ENCODE data around the gene ZDHHC14.

- TF ChIP-seq USF1 (IDR thresholded peaks at IDR 0.05): no peak
- TF ChIP-seq EGR1 (IDR thresholded peaks at IDR 0.05): no peak
- no peak for TF ChIP-seq CREB1 (IDR thresholded peaks at IDR 0.05; ENCODE audit: low read depth)
- no peak for TF ChIP-seq TCF12 (IDR thresholded peaks at IDR 0.05; ENCODE audit: low read depth)
- TF ChIP-seq TAF1 (IDR thresholded peaks at IDR 0.05; ENCODE audit: low read depth): no peak
- no peak for TF ChIP-seq MAX (IDR thresholded peaks at IDR 0.05)
- no peak for TF ChIP-seq EP300 (IDR thresholded peaks at IDR 0.05; ENCODE audit: borderline replicate concordance)
- TF ChIP-seq REST (IDR thresholded peaks at IDR 0.05; ENCODE audit: low read depth): no peak
These were observed 331.8 kb downstream of the ZDHHC14 start for GRCh38 chr6:157712585-157713295.
